AG04449 (cell line): ENCODE measurements around the gene SOX13.

ENCODE experiments used
- CTCF ChIA-PET: fragments of 350-600 bp; formaldehyde crosslinking; extraction: SDS; loops from one replicate; lab custom pipeline; 2021; ENCODE audit warnings: antibody characterized with exemption; lab: Yijun Ruan, JAX
- POLR2A ChIA-PET: fragments of 400-600, 350-600 bp; formaldehyde crosslinking; extraction: SDS; loops from one replicate; lab custom pipeline; 2020; ENCODE audit warnings: antibody characterized with exemption, inconsistent platforms; lab: Yijun Ruan, JAX
- DNase-seq: peaks from one replicate; pipeline ENCODE4 v3.0.0-alpha.2; 2010; ENCODE audit warnings: low read depth, low spot score
- H3K4me3 ChIP-seq: 2 replicates; pipeline ENCODE4 v1.5.1; 2011; ENCODE audit warnings: low read depth, mild to moderate bottlenecking, control low read depth, low read length
- CTCF ChIP-seq: IDR thresholded peaks from one replicate; pipeline ENCODE4 v1.5.1; 2011; ENCODE audit warnings: mild to moderate bottlenecking, moderate library complexity, low read length, control low read depth, inconsistent platforms; ENCODE audit not compliant: insufficient read depth; ENCODE audit errors: missing control alignments

The SOX13 gene

GRCh38 chr1:204110894-204111633 lies 38.1 kb downstream of the SOX13 start:
- TF ChIP-seq CTCF = no peak
- CTCF ChIA-PET = interaction anchor here (2.0 to 4.8 kb wide), 2 partner anchors 18 to 240 kb away, joined by 10 to 19 read pairs; no protein-coding TSS in a partner anchor
- DNase-seq = no peak
- no peak overlapping the region for H3K4me3 ChIP-seq
- POLR2A ChIA-PET = no interaction called here

DNA sequence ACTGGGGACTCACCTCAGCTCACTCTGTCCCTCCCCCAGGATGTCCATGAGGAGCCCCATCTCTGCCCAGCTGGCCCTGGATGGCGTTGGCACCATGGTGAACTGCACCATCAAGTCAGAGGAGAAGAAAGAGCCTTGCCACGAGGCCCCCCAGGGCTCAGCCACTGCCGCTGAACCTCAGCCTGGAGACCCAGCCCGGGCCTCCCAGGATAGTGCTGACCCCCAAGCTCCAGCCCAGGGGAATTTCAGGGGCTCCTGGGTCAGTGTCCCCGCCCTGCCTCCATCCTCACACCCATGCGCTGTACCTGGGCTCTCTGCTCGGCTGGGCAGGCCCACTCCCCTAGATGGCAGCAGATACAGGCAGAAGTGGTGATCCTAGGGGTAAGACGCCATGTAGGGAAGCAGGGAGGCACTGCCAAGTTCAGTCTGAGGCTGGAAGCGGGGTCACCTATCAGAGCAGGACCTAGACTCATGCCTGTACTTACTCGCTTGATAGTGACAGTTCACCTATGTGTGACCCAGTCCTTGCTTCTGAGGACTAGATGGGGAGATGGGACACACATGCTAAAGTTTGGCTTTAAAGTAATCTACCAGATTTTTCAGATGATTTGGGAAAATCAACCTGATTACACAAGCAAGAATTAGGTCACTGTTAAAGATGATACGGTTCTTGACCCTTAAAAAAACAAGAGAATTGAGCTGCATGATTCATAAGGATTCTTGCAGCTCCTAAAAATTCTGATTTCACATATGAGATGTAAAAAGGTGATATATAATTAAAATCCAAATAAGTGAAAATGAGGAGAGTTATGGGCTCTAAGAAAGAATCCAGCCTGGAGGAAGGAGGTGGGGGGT lies 40.2 kb downstream of the SOX13 start:
- H3K4me3 ChIP-seq = no peak overlapping the region
- ChIA-PET CTCF (interaction anchor here (0.6 to 4.8 kb wide), 5 partner anchors 16 to 266 kb away, joined by 3 to 19 read pairs (median 4); no protein-coding TSS in a partner anchor), POLR2A (no interaction called here)
- TF ChIP-seq CTCF = no peak
- DNase-seq = no peak

GRCh38 chr1:204113896-204114295 lies 41.0 kb downstream of the SOX13 start:
- no peak for TF ChIP-seq CTCF
- no peak overlapping the region for H3K4me3 ChIP-seq
- ChIA-PET CTCF (interaction anchor here (0.6 to 4.8 kb wide), 5 partner anchors 15 to 267 kb away, joined by 3 to 19 read pairs (median 4); no protein-coding TSS in a partner anchor), POLR2A (no interaction called here)
- DNase-seq = no peak

DNA sequence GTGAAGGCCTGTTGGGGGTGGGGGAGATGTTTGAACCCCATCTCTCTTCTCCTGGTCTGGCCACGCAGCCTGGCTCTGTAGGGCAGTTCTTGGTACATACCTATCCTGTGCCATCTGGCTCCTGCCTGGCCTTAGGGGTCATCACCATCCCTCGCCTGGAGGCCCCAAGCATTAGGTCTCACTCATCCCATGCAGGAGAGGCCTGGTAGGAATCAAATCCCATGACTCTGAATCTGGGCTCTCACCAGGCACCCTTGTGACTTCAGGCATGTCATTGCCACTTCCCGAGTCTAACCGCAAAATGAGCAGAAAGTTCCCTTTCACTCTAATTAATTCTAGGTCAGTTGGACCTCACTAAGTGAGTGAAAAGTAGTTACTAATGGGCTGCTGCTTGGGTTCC lies 41.7 kb downstream of the SOX13 start:
- ChIA-PET CTCF (interaction anchor here (1.7 to 4.8 kb wide), 3 partner anchors 14 to 244 kb away, joined by 4 to 19 read pairs (median 16); no protein-coding TSS in a partner anchor), POLR2A (no interaction called here)
- H3K4me3 ChIP-seq = no peak overlapping the region
- no peak for DNase-seq
- no peak for TF ChIP-seq CTCF

DNA sequence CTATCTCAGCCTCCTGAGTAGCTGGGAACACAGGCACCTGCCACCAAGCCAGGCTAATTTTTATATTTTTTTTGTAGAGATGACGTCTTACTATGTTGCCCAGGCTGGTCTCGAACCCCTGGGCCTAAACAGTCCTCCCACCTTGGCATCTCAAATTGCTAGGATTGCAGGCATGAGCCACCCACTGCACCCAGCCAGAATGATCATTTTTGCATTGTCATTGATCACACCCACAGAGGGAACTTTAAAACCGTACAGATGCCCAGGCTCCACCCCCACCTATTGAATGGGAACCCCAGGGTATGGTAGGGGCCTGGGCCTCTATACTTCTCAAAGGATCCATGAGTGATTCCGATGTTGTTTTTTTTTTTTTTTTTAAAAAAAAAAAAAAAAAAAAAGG lies 42.2 kb downstream of the SOX13 start:
- ChIA-PET CTCF (interaction anchor here (2.2 to 4.1 kb wide), 2 partner anchors 10 to 14 kb away, joined by 7 to 42 read pairs; no protein-coding TSS in a partner anchor), POLR2A (no interaction called here)
- H3K4me3 ChIP-seq = no peak overlapping the region
- no peak for DNase-seq
- TF ChIP-seq CTCF = no peak
